Duodenal mucosa (tissue), 2 donors: Measurements from ENCODE around the gene MEF2D.
A peak's percentile ranks its signal among the peaks of the same experiment; 100 is the strongest.

Experiments
- H3K27ac ChIP-seq: one replicate; pipeline ENCODE4 v1.7.0; 2013; ENCODE audit warnings: low read depth, low read length
- H3K27me3 ChIP-seq, 2 donors: one replicate each; pipeline ENCODE4 v1.7.0; 2013; ENCODE audit warnings: low read length in 2 of 2, control low read depth in 1 of 2; ENCODE audit not compliant: insufficient read depth in 2 of 2, control insufficient read depth in 1 of 2
- H3K36me3 ChIP-seq, 2 donors: one replicate each; pipeline ENCODE4 v1.7.0; 2013; ENCODE audit warnings: low read length in 2 of 2, control low read depth in 1 of 2; ENCODE audit not compliant: insufficient read depth in 2 of 2, control insufficient read depth in 1 of 2
- H3K4me1 ChIP-seq, 2 donors: one replicate each; pipeline ENCODE4 v1.7.0; 2013; ENCODE audit warnings: low read length in 2 of 2, control low read depth in 1 of 2; ENCODE audit not compliant: insufficient read depth in 2 of 2, control insufficient read depth in 1 of 2
- H3K4me3 ChIP-seq, 2 donors: one replicate each; pipeline ENCODE4 v1.7.0; 2013; ENCODE audit warnings: low read length in 2 of 2, low read depth in 1 of 2
- H3K9ac ChIP-seq, 2 donors: one replicate each; pipeline ENCODE4 v1.7.0; 2013; ENCODE audit warnings: low read length in 2 of 2, low read depth in 1 of 2
- H3K9me3 ChIP-seq, 2 donors: one replicate each; pipeline ENCODE4 v1.7.0; 2013; ENCODE audit warnings: low read length in 2 of 2, control low read depth in 1 of 2; ENCODE audit not compliant: control insufficient read depth in 1 of 2

Gene MEF2D

DNA sequence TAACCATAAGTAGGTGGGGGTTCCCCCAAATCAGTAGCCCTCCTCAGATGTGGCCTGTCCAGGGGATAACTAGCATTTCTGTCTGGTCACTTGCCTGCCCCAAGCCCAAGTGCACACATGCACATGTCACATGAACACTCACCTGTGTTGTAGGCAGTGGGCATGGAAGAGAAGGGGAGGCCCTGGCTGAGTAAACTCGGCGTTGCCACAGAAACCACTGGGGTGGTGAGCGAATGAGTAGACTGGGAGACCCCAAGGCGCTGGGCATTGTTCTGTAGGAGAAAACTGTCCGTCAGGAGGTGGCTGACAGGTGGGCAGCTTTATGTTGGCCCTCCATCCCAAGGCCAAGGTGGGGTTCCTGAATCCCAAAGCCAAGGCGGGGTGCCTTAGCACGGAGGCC lies 25.6 kb downstream of the MEF2D start:
- H3K36me3 ChIP-seq: peaks cover 65 to 87% of the 10 kb centered on the region in 2 donors
- no peaks in the 10 kb centered on the region for H3K9me3 ChIP-seq
- no peak overlapping the region for H3K27ac ChIP-seq
- no peaks in the 10 kb centered on the region for H3K27me3 ChIP-seq
- H3K4me3 ChIP-seq: no peak overlapping the region
- H3K4me1 ChIP-seq: peaks cover 23 to 27% of the 10 kb centered on the region in 2 donors
- H3K9ac ChIP-seq: no peak overlapping the region

DNA sequence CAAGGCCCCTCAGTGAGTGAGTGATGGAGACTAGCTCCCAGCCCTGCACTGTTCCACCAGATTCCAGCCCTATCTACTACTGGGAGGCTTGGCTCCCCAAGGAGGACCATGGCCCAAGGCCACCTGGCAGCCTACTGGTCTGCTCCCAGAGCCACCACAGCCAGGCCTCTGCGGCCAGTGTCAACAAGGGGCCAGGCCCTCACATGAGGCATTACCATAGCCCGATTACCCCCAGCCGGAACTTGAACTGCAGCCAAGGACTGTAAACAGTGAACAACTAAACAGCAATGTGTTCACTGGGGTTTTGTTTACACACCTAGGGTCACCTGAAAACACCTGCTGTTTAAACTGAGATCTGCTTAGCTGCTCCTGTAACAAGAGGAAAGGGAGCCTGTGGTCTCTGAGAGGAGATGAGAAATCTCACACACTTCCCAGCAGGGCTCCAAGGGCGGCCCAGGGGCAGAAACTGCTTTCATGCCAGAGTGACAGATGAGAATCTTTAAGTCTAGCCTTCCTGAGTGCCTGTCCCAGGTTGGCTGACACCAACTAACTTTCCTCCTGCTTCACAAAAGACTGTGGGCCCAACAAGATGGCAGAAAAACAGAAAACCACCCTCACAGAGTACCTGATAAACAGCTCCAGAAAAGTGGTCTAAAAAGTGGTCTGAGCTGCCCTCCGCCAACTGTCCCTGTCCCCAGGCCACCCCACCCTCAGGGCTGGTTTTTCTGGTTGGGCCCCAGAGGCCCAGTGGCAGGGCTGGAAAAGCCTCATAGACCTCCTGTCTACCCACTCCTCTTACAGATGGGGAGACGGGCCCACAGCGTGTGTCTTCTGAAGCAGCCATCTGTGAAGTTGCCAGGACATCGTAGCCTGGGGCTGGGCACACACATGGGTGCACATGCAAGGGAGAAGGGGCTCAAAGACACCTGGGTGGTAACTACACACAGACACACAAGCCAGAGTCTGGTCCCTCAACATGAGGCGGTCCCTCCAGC lies 28.8 kb downstream of the MEF2D start:
- no peaks in the 10 kb centered on the region for H3K27me3 ChIP-seq
- H3K9me3 ChIP-seq: no peaks in the 10 kb centered on the region
- H3K9ac ChIP-seq: peak overlapping the region in 1 of 2 donors; percentile 5
- H3K27ac ChIP-seq: peak overlapping the region; percentile 58
- H3K36me3 ChIP-seq: peaks cover 63 to 83% of the 10 kb centered on the region in 2 donors
- peaks cover 7 to 22% of the 10 kb centered on the region in 2 donors for H3K4me1 ChIP-seq
- H3K4me3 ChIP-seq: no peak overlapping the region

DNA sequence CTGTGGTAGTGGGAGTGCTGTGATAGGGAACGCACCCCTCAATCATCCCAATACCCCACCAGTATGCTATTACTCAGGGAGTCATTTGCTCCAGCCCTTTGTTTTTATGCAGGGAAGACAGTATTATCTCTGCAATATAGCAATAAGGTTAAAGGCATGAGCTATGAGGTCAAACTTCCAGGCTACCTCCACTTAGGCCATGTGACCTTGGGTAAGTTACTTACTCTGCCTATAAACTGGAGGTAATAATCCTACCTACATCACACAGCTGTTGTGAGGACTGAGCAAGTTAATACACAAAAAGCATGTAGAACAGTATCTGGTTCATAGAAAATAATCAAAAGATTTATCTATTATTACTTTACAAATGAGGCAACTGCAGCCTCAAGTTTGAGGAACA lies 30.1 kb downstream of the MEF2D start:
- Histone ChIP-seq H3K36me3 (peaks cover 62 to 81% of the 10 kb centered on the region in 2 donors), H3K9ac (no peak overlapping the region), H3K27me3 (no peaks in the 10 kb centered on the region), H3K9me3 (no peaks in the 10 kb centered on the region), H3K4me1 (peaks cover 0 to 23% of the 10 kb centered on the region in 2 donors), H3K27ac (no peak overlapping the region), H3K4me3 (no peak overlapping the region)

DNA sequence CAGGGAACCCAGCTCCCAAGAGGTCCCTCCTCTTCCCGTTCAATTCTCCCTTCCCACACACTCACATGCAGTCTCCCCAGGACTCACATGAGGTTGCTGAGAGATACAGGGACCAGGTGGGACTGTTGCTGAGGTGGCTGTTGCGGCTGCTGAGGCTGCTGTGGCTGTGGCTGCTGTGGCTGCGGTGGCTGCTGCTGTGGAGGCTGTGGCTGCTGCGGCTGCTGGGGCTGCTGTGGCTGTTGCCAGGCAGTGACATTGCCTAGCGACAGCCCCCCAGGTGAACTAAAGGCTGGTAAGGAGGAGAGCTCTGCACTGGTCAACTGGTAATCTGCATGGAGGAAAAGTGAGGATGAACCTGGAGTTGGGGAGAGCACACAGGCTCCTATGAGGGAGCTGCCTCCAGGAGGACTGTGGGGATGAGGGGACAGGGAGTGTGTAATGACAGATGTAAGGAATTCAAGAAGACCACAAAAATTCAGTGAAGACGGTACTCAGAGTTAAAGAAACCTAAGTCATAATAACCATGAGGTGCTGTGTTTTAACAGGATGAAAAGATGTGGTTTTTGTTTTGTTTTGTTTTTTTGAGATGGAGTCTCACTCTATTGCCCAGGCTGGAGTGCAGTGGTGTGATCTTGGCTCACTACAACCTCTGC lies 31.8 kb downstream of the MEF2D start:
- no peak overlapping the region for H3K27ac ChIP-seq
- no peak overlapping the region for H3K4me3 ChIP-seq
- H3K27me3 ChIP-seq: no peaks in the 10 kb centered on the region
- H3K4me1 ChIP-seq: peaks cover 2 to 32% of the 10 kb centered on the region in 2 donors
- peaks cover 54 to 74% of the 10 kb centered on the region in 2 donors for H3K36me3 ChIP-seq
- H3K9me3 ChIP-seq: no peaks in the 10 kb centered on the region
- no peak overlapping the region for H3K9ac ChIP-seq

DNA sequence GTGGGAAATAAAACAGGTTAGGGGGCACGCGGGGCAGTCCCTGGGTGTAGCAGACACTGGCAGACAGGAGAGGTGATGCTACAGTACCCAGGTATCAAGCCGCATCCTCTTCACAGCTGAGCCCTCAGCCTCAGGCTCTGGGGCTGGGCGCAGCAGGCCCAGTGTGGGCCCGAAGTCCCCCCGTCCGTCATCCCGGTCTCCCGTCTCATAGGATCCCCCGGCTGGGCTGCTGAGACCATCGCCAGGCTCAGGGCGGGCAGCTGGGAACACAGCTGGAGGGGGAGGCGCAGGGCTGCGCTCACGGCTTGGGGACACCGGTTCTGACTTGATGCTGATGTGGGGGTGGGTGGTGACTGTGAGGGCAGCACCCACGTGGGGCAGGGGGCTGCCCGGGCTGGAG lies 32.7 kb downstream of the MEF2D start:
- H3K4me3 ChIP-seq: no peak overlapping the region
- no peak overlapping the region for H3K9ac ChIP-seq
- no peaks in the 10 kb centered on the region for H3K9me3 ChIP-seq
- H3K27ac ChIP-seq: no peak overlapping the region
- H3K36me3 ChIP-seq: peaks cover 48 to 64% of the 10 kb centered on the region in 2 donors
- no peaks in the 10 kb centered on the region for H3K27me3 ChIP-seq
- peaks cover 4 to 32% of the 10 kb centered on the region in 2 donors for H3K4me1 ChIP-seq

DNA sequence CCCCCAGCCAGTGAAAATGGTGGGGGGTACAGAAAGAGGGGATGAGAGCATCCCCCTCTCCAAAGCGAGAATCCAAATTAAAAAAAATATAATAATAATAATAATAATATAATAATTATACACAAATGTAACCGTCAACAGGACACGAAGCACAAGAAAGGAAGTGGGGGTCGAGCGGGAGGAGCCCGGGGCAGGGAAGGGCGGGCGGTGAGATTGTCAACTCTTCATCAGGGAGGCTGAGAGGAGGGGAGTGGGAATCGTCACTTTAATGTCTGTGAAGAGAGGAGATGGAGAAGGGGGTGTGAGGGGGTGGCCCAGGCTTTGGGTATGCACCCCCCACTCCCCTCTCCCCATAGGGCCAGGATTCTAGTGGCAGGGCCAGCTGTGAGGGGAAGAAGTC lies 33.2 kb downstream of the MEF2D start:
- H3K27ac ChIP-seq: no peak overlapping the region
- no peaks in the 10 kb centered on the region for H3K27me3 ChIP-seq
- no peak overlapping the region for H3K4me3 ChIP-seq
- H3K36me3 ChIP-seq: peaks cover 48 to 64% of the 10 kb centered on the region in 2 donors
- H3K4me1 ChIP-seq: peaks cover 4 to 31% of the 10 kb centered on the region in 2 donors
- H3K9me3 ChIP-seq: no peaks in the 10 kb centered on the region
- no peak overlapping the region for H3K9ac ChIP-seq

DNA sequence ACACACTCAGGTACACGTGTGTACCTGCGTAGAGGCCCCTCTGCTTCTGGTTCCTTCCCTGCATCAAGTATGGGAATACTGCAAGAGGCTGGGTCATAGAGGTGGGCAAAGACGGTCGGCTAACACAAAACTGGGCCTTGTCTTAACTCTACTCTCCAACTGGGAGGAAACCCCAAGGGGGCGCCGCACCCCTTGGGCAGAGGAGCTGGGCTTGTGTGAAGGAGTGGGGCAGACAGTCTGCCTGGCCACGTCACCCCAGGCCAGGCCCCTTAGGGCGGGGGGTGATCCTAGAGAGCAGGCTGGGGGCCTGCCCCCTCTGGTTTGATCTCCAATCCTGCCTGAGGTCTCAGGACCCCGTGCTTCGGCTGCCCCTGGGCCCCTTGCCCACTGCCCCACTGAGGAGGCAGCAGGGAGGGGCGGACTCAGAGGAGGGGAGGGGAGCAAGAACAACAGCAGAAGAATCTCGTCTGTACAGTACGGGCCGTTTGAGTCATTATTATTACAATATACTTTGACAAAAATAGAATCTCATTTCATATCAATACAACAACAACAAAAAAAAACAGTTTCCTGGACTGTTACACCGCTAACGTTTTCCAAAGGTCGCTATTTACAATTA lies 34.7 kb downstream of the MEF2D start:
- Histone ChIP-seq H3K9me3 (no peaks in the 10 kb centered on the region), H3K27ac (no peak overlapping the region), H3K36me3 (peaks cover 41 to 52% of the 10 kb centered on the region in 2 donors), H3K9ac (no peak overlapping the region), H3K27me3 (no peaks in the 10 kb centered on the region), H3K4me1 (peaks cover 10 to 19% of the 10 kb centered on the region in 2 donors), H3K4me3 (no peak overlapping the region)

DNA sequence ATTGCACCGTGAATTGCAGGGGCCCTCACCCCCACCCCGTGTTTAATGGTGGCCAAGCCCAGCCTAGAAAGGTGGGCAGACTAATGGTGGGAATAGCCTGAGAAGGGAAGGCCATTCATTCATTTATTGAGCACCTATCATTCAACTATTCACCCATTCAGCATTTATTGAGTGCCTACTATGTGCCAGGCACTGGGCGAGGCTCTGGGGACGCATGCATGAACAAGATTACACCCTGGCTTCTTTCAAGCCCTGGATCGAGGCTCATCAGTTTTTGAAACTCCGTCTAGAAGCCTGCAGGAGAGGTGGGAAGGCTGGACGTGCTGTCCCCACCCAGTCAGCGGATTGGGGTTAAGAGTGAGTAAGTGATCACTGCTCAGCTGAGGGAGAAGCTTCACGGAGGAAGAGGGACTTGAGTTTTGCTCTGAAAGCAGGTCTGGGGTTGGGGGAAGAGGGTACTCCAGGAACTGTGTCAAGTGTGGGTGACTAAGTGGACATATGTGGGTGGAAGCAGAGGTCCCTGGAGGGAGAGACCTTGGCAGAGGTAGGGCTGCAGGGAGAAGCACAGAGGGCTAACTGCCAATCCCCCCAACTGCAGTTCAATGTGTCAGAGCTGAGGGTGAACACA lies 35.6 kb downstream of the MEF2D start:
- H3K4me3 ChIP-seq: no peak overlapping the region
- no peaks in the 10 kb centered on the region for H3K9me3 ChIP-seq
- H3K27me3 ChIP-seq: no peaks in the 10 kb centered on the region
- peaks cover 10 to 14% of the 10 kb centered on the region in 2 donors for H3K4me1 ChIP-seq
- H3K9ac ChIP-seq: no peak overlapping the region
- no peak overlapping the region for H3K27ac ChIP-seq
- peaks cover 40 to 47% of the 10 kb centered on the region in 2 donors for H3K36me3 ChIP-seq

DNA sequence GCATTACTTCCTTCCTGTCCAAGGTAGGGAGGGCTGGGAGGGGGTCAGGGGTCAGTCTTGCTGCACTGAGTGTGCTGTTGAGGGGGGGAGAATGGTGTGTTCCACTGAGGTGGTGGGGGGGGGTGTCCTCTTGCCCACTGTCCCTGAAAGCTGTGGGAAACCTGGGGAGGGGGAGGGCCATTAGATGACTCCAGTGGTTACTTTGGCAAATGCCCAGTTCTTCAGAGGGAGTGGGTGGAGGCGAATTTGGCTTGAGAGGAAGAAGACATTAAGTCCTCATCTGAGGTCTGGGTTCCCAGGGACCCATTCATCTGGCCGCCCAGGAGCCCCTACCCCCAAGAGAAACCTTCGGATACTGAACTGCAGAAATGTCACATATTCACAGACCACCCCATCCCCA lies 36.2 kb downstream of the MEF2D start:
- Histone ChIP-seq H3K9me3 (no peaks in the 10 kb centered on the region), H3K4me1 (peaks cover 10 to 14% of the 10 kb centered on the region in 2 donors), H3K9ac (no peak overlapping the region), H3K4me3 (no peak overlapping the region), H3K27me3 (no peaks in the 10 kb centered on the region), H3K36me3 (peaks cover 38 to 42% of the 10 kb centered on the region in 2 donors), H3K27ac (no peak overlapping the region)
